HG02588 (cell line): ENCODE measurements around the gene SPAG4.

Experiments
- ATAC-seq: cut with Tn5 transposase; IDR thresholded peaks from one replicate; pipeline ENCODE4 v1.9.1; 2021; ENCODE audit warnings: mild to moderate bottlenecking, moderate library complexity; ENCODE audit not compliant: unreplicated experiment

SPAG4 gene

GRCh38 chr20:35619196-35620095, 3.8 kb downstream of the SPAG4 start:
- no peak for ATAC-seq

GRCh38 chr20:35620818-35621559, 5.4 kb downstream of the SPAG4 start:
- no peak for ATAC-seq

- ATAC-seq, result no peak
Observed at GRCh38 chr20:35621560-35621946, 5.9 kb downstream of the SPAG4 start.

GRCh38 chr20:35625584-35626385, 10.2 kb downstream of the SPAG4 start:
- ATAC-seq, result no peak

GRCh38 chr20:35626386-35627001, 10.9 kb downstream of the SPAG4 start:
- no peak for ATAC-seq

- no peak for ATAC-seq
Observed at GRCh38 chr20:35627121-35627520, 11.5 kb downstream of the SPAG4 start.

GRCh38 chr20:35629427-35630145, 14.0 kb downstream of the SPAG4 start:
- ATAC-seq, result no peak

GRCh38 chr20:35630636-35631035, 15.0 kb downstream of the SPAG4 start:
- no peak for ATAC-seq

GRCh38 chr20:35632539-35633115, 17.0 kb downstream of the SPAG4 start:
- ATAC-seq, result no peak

- no peak for ATAC-seq
Observed at GRCh38 chr20:35635652-35636051, 20.0 kb downstream of the SPAG4 start.

- ATAC-seq, result no peak
Observed at GRCh38 chr20:35636095-35636494, 20.5 kb downstream of the SPAG4 start.

GRCh38 chr20:35637276-35637675, 21.6 kb downstream of the SPAG4 start:
- ATAC-seq, result no peak

GRCh38 chr20:35638751-35639150, 23.1 kb downstream of the SPAG4 start:
- ATAC-seq, result no peak

GRCh38 chr20:35640724-35641123, 25.1 kb downstream of the SPAG4 start:
- ATAC-seq, result no peak

GRCh38 chr20:35641743-35642142, 26.1 kb downstream of the SPAG4 start:
- no peak for ATAC-seq

GRCh38 chr20:35643045-35643444, 27.4 kb downstream of the SPAG4 start:
- ATAC-seq, result no peak

- no peak for ATAC-seq
Observed at GRCh38 chr20:35644806-35645205, 29.2 kb downstream of the SPAG4 start.

- no peak for ATAC-seq
Observed at GRCh38 chr20:35648836-35649235, 33.2 kb downstream of the SPAG4 start.

GRCh38 chr20:35650632-35651031, 35.0 kb downstream of the SPAG4 start:
- no peak for ATAC-seq

GRCh38 chr20:35651958-35652357, 36.3 kb downstream of the SPAG4 start:
- ATAC-seq, result no peak
